ENCODE results near the gene SPN.
"Not testable (repeated sequence)": the region's sequence is repeated elsewhere in the genome, so short reads cannot be mapped to it uniquely, and the experiment has no call there.

SPN gene

GRCh38 chr16:29676989-29677785 is 14.1 kb downstream of the SPN start:
- DNase-seq (ENCODE audit: low spot score) = no peak

GRCh38 chr16:29678691-29679267 is 15.7 kb downstream of the SPN start, which contains the start of gene QPRT:
QPRT (plus strand) TSS chr16:29679180; CDS start chr16:29679198, 18 bp downstream.
- DNase-seq (ENCODE audit: low spot score) = no peak

DNA sequence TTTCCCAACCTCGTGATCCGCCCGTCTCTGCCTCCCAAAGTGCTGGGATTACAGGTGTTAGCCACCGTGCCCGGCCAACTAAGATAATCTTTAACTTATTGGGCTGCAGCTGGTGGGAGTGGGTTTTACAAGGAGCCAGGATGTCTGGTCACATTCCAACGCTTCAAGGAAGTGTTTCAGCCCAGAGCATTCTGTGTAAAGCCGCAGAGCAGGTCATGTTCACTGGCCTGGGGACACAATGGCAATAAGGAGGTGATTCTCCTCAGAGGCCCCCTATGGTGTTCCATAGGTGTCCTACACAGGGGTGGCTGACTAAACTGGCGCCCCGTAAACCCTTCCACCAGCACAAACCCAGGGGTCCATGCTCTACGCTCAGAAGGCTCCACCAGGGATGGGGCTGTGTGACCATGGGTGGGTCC is 17.1 kb downstream of the SPN start:
- no peak for DNase-seq (ENCODE audit: low spot score)

DNA sequence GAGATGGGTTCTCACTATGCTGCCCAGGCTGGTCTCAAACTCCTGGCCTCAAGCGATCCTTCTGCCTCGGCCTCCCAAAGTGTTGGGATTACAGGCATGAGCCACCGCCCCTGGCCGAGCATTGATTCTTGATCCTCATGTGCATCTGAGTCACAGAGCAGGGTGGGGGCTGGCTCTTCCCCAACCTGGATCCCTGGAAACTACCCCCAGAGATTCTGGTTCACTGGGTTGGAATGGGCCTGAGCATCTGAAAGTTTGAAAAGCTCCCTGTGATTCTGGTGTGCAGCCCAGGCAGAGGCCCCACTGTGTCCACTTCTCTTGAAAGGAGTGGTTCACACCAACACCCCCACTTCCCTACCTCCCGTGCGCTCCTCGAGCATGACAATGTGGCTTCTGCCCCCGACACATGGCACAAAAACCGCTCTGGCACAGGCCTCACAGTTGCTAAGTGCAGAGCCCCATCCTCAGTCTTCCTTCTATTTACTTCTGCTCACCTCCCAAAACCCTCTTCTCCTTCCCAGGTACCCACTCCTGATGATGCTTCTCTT is 20.6 kb downstream of the SPN start:
- DNase-seq (ENCODE audit: low spot score) = no peak

- no peak for DNase-seq (ENCODE audit: low spot score)
Measured at GRCh38 chr16:29684679-29685078, 21.6 kb downstream of the SPN start.

GRCh38 chr16:29686740-29687332 is 23.8 kb downstream of the SPN start:
- DNase-seq (ENCODE audit: low spot score) = no peak

DNA sequence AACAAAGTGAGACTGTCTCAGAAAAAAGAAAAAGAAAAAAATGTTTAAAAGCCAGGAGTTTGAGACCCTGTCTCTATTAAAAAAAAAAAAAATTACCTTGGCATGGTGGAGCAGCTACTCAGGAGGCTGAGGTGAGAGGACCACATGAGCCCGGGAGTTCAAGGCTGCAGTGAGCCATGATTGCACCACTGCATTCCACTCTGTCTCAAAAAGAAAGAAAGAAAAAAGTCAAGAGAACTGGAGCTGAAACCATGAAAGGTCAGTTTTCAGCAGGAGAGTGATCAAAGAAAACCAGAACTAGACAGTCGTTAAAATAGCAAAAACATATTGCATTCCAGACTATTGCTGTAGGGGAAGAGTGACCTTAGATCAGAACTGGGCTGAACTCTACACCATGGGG is 24.7 kb downstream of the SPN start:
- no peak for DNase-seq (ENCODE audit: low spot score)

DNA sequence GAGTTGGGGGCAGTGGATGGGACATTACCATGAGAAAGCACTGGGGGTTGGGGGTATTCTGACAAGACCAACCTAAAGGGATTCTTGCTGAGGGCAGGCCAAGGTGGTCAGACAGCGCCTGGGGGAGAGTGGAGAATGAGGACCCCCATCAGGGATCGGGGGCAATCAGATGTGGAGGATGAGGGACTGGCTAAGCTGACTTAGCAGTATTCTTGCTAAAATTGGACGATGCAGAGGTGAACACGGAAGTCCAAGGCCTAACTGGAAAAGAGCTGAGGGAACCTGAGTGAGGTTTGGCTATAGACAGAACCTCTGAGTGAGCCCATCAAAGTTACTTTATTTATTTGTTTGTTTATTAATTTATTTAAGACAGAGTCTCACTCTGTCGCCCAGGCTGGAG is 25.1 kb downstream of the SPN start:
- no peak for DNase-seq (ENCODE audit: low spot score)

DNA sequence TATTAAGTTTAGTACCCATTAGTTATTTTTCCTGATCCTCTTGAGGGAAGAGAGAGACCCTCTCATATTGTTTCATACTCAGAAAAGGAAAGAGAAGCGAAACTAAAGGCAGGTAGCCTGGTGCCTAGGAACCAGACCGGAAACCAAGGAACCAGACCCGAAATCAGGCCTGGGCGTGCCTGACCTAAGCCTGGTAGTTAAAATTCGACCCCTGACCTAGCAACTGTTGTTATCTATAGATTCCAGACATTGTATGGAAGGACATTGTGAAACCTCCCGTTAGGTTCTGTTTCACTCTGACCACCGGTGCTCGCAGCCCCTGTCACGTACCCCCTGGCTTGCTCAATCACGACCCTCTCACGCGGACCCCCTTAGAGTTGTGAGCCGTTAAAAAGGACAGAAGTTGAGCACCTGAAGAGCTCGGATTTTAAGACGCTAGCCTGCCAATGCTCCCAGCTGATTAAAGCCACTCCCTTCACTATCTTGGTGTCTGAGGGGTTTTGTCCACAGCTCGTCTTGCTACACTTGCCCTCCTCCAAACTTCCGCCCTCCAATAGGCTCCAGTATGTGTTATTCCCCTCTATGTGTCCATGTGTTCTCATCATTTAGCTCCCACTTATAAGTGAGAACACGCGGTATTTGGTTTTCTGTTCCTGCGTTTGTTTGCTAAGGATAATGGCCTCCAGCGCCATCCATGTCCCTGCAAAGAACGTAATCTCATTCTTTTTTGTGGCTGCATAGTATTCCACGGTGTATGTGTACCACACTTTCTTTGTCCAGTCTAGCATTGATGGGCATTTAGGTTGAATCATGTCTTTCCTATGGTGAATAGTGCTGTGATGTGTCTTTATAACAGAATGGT is 26.7 kb downstream of the SPN start:
- DNase-seq (ENCODE audit: low spot score) = not testable (repeated sequence)

GRCh38 chr16:29692606-29693005 is 29.6 kb downstream of the SPN start:
- DNase-seq (ENCODE audit: low spot score) = not testable (repeated sequence)

DNA sequence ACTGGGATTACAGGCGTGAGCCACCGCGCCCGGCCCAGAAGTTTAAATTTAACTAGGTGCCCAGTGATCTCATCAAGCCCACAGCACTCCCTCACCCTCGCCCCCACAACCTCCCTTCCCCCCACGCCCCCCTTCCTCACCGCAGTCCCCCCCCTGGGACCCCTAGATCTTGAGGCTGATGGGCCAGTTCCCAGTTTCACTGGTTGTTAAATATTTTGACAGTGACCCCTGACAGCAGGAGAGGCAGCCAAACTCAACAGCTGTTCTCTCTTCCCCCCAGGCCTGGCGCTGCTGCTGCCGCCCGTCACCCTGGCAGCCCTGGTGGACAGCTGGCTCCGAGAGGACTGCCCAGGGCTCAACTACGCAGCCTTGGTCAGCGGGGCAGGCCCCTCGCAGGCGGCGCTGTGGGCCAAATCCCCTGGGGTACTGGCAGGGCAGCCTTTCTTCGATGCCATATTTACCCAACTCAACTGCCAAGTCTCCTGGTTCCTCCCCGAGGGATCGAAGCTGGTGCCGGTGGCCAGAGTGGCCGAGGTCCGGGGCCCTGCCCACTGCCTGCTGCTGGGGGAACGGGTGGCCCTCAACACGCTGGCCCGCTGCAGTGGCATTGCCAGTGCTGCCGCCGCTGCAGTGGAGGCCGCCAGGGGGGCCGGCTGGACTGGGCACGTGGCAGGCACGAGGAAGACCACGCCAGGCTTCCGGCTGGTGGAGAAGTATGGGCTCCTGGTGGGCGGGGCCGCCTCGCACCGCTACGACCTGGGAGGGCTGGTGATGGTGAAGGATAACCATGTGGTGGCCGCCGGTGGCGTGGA is 31.5 kb downstream of the SPN start:
- DNase-seq (ENCODE audit: low spot score) = no peak

DNA sequence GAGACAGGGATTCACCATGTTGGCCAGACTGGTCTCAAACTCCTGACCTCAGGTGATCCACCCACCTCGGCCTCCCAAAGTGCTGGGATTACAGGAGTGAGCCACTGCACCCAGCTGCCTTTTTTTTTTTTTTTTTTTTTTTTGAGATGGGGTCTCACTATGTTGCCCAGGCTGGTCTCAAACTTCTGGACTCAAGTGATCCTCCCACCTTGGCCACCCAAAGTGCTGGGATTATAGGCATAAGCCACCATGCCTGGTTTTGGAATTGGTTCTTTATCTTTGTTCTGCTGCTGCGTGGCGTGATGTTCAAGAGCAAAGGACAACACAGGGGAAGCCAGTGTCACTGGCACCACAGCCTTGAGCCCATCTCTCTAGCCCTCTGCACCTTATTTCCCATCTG is 32.6 kb downstream of the SPN start:
- not testable (repeated sequence) for DNase-seq (ENCODE audit: low spot score)

DNA sequence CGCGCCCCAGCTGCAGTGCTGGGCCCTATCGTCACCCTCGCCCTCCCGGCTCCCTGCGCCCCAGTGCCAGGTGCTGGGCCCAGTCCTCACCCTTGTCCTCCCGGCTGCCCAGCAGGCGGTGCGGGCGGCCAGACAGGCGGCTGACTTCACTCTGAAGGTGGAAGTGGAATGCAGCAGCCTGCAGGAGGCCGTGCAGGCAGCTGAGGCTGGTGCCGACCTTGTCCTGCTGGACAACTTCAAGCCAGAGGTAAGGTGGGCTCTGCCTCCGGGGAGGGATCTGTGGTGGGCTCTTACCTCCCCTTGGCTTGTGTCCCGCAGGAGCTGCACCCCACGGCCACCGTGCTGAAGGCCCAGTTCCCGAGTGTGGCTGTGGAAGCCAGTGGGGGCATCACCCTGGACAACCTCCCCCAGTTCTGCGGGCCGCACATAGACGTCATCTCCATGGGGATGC is 33.9 kb downstream of the SPN start:
- no peak for DNase-seq (ENCODE audit: low spot score)

GRCh38 chr16:29697391-29697790 is 34.3 kb downstream of the SPN start:
- no peak for DNase-seq (ENCODE audit: low spot score)

- no peak for DNase-seq (ENCODE audit: low spot score)
Measured at GRCh38 chr16:29698042-29698441, 35.0 kb downstream of the SPN start.

- DNase-seq (ENCODE audit: low spot score) = no peak
Measured at GRCh38 chr16:29698484-29699323, 35.7 kb downstream of the SPN start.

DNA sequence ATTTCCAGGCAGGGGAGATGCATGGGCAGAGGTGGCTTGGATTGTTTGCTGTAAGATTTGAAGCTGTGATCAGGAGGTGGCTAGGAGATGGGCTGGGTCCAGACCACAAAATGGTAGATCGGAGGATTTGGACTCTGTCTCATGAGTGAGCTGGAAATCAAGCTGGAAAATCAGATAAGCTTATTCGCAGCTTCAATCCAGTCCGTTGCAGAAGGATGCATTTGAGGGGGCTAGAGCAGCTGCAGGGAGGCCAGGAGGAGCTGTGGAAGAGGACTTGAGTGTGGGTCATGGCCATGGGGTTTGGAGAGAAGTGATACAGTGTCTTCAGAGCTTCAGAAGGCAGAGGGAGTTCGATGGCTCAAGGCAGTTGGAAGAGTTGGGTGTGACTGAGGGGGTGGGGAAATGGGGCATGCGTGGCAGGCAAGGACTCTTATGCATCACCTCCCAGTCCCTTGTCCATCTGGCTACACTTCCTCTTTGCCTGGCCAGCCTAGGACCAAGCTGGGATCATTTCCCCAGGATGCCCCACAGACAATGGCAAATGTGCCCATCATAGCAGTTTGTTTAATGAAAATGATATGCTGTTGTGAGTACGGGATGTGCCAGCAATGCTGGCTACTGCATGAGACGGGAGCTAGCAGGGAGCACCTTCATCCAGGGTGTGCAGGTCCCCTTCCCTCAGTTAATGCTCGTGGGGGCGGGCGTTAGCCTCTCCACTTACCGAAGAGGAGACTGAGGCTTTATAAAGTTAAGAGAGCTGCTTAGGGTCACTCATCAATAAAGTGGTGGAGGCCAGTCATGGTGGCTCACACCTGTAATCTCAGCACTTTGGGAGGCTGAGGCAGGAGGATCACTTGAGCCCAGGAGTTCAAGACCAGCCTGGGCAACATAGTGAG is 36.5 kb downstream of the SPN start:
- no peak for DNase-seq (ENCODE audit: low spot score)

- peak; percentile 78 for DNase-seq (ENCODE audit: low spot score)
Measured at GRCh38 chr16:29700253-29700987, 37.4 kb downstream of the SPN start.

DNA sequence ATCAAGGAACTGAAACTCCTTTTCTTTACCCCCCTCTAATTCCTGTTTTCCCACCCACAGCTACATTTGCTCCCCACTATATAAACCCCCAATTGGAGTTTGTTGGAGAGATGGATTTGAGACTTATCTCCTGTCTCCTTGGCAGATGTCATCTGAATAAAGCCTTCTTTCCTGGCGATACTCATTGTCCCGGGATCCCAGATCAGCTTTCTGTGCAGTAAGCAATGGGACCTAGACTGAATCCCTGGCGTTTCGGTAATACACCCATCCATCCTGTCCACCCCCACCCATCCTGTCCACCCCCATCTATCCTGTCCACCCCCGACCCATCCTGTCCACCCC is 38.1 kb downstream of the SPN start:
- DNase-seq (ENCODE audit: low spot score) = no peak
